Measurements from ENCODE around the gene PTPRG. TPM values are rescaled to one million over a fixed set of nuclear protein-coding genes. Genes with fewer than 3 reads are reported as not detected.

The PTPRG gene
- total and polyA plus RNA-seq, 7 donors, result 0.69 to 76.3 (median 62.7) TPM

GRCh38 chr3:61876797-61877196 lies 315.4 kb downstream of the PTPRG start:
- intact Hi-C loops (cut with DNase I), result no loop called here
- no peak for TF ChIP-seq EP300 (IDR thresholded peaks at IDR 0.05)
- peak in 1 of 4 donors; percentile 5 for TF ChIP-seq POLR2AphosphoS5 (IDR thresholded peaks at IDR 0.05)
- no peak for DNase-seq
- Histone ChIP-seq H3K27me3 (no peaks in the 10 kb centered on the region), H3K4me3 (no peak overlapping the region), H3K9me3 (no peaks in the 10 kb centered on the region), H3K36me3 (no peaks in the 10 kb centered on the region), H3K4me1 (peaks cover 0 to 63% (median 58%) of the 10 kb centered on the region in 4 donors), H3K27ac (peak overlapping the region in 1 of 4 donors; percentile 38)
- WGBS, 2 donors, result 53 to 57% methylated on average over 2 of the region's 2 CpGs

- H3K36me3 ChIP-seq, result no peaks in the 10 kb centered on the region
- intact Hi-C loops (cut with DNase I), result no loop called here
- peak overlapping the region in 1 of 4 donors; percentile 38 for H3K27ac ChIP-seq
- TF ChIP-seq POLR2AphosphoS5 (IDR thresholded peaks at IDR 0.05), result no peak
- TF ChIP-seq EP300 (IDR thresholded peaks at IDR 0.05), result no peak
- TF ChIP-seq POLR2A (IDR thresholded peaks at IDR 0.05), result no peak
- no peak for TF ChIP-seq CTCF (IDR thresholded peaks at IDR 0.05)
- H3K4me3 ChIP-seq, result no peak overlapping the region
- WGBS, 2 donors, result 26 to 55% methylated on average over 6 of the region's 6 CpGs
- H3K9me3 ChIP-seq, result no peaks in the 10 kb centered on the region
- peaks cover 0 to 56% (median 50%) of the 10 kb centered on the region in 4 donors for H3K4me1 ChIP-seq
- DNase-seq, result no peak
- no peaks in the 10 kb centered on the region for H3K27me3 ChIP-seq
Observed at GRCh38 chr3:61877359-61878138, 316.2 kb downstream of the PTPRG start.

- intact Hi-C loops (cut with DNase I), result no loop called here
- no peak for DNase-seq
Observed at GRCh38 chr3:61882253-61882652, 320.9 kb downstream of the PTPRG start.

GRCh38 chr3:61884794-61885193 lies 323.4 kb downstream of the PTPRG start:
- Histone ChIP-seq H3K36me3 (no peaks in the 10 kb centered on the region), H3K27me3 (no peaks in the 10 kb centered on the region), H3K4me1 (peaks cover 0 to 5% (median 0%) of the 10 kb centered on the region in 4 donors), H3K9me3 (no peaks in the 10 kb centered on the region), H3K4me3 (no peak overlapping the region), H3K27ac (no peak overlapping the region)
- DNase-seq, result no peak
- intact Hi-C loops (cut with DNase I), result no loop called here
- 19 to 68% methylated on average over 4 of the region's 4 CpGs for WGBS, 2 donors
- no peak for TF ChIP-seq CTCF (IDR thresholded peaks at IDR 0.05)
- TF ChIP-seq POLR2AphosphoS5 (IDR thresholded peaks at IDR 0.05), result no peak
- TF ChIP-seq EP300 (IDR thresholded peaks at IDR 0.05), result no peak
- TF ChIP-seq POLR2A (IDR thresholded peaks at IDR 0.05), result no peak

More at GRCh38 chr3:61882253-61882652, 320.9 kb downstream of the PTPRG start:
- TF ChIP-seq CTCF (IDR thresholded peaks at IDR 0.05), result no peak
- Histone ChIP-seq H3K27me3 (no peaks in the 10 kb centered on the region), H3K36me3 (no peaks in the 10 kb centered on the region), H3K27ac (no peak overlapping the region), H3K4me3 (no peak overlapping the region), H3K9me3 (no peaks in the 10 kb centered on the region), H3K4me1 (peaks cover 0 to 10% (median 7%) of the 10 kb centered on the region in 4 donors)

GRCh38 chr3:61885414-61885813 lies 324.0 kb downstream of the PTPRG start:
- H3K4me3 ChIP-seq, result no peak overlapping the region
- TF ChIP-seq POLR2AphosphoS5 (IDR thresholded peaks at IDR 0.05) (no peak), CTCF (IDR thresholded peaks at IDR 0.05) (no peak), POLR2A (IDR thresholded peaks at IDR 0.05) (no peak), EP300 (IDR thresholded peaks at IDR 0.05) (no peak)
- no peaks in the 10 kb centered on the region for H3K36me3 ChIP-seq
- no peaks in the 10 kb centered on the region for H3K27me3 ChIP-seq
- intact Hi-C loops (cut with DNase I), result no loop called here
- no peak overlapping the region for H3K27ac ChIP-seq
- DNase-seq, result no peak
- peaks cover 0 to 5% (median 0%) of the 10 kb centered on the region in 4 donors for H3K4me1 ChIP-seq
- 83 to 89% methylated on average over 5 to 6 of the region's 6 CpGs for WGBS, 2 donors
- H3K9me3 ChIP-seq, result no peaks in the 10 kb centered on the region
